Heart right ventricle (tissue), 16 donors: ENCODE measurements around the gene R3HDM2. TPM values are rescaled to one million over a fixed set of nuclear protein-coding genes. Genes with fewer than 3 reads are reported as not detected.

Experiments used
- ATAC-seq, 8 donors: fragments of 200-7000 bp; cut with Tn5 transposase; one replicate each; pipeline ENCODE4 v1.9.1; 2020; ENCODE audit warnings: mild to moderate bottlenecking in 8 of 8, moderate library complexity in 8 of 8, moderate number of reproducible peaks in 1 of 8
- DNase-seq, 2 donors: peaks; one replicate each; pipeline ENCODE4 v3.0.0-alpha.2; 2020
- H3K27ac ChIP-seq, 10 donors: fragments of 200-600 bp; sonication (generic) in 2 of 10; one replicate each; pipeline versions ENCODE4 v1.5.0 to v1.8.0; 2020 to 2022; ENCODE audit warnings: mild to moderate bottlenecking in 3 of 10
- H3K27me3 ChIP-seq, 7 donors: fragments of 200-600 bp; one replicate each; pipeline ENCODE4 v1.8.0; 2021 to 2022; ENCODE audit warnings: mild to moderate bottlenecking in 2 of 7
- H3K36me3 ChIP-seq, 9 donors: fragments of 200-600 bp; sonication (generic) in 1 of 9; one replicate each; pipeline versions ENCODE4 v1.5.0 to v1.8.0; 2020 to 2022; ENCODE audit warnings: mild to moderate bottlenecking in 2 of 9
- H3K4me1 ChIP-seq, 9 donors: fragments of 200-600 bp; sonication (generic) in 1 of 9; one replicate each; pipeline versions ENCODE4 v1.5.0 to v1.8.0; 2020 to 2022; ENCODE audit warnings: mild to moderate bottlenecking in 4 of 9
- H3K4me3 ChIP-seq, 10 donors: fragments of 200-600 bp; sonication (generic) in 2 of 10; one replicate each; pipeline versions ENCODE4 v1.5.0 to v1.8.0; 2020 to 2022; ENCODE audit warnings: mild to moderate bottlenecking in 7 of 10, moderate library complexity in 2 of 10
- H3K9me3 ChIP-seq, 11 donors: fragments of 200-600 bp in 10 of 11; sonication (generic) in 2 of 11; one replicate each; pipeline versions ENCODE4 v1.5.0 to v1.8.0; 2013 to 2022; ENCODE audit warnings: mild to moderate bottlenecking in 2 of 11, control low read depth in 1 of 11, moderate library complexity in 1 of 11
- CTCF ChIP-seq, 9 donors: fragments of 200-600 bp; sonication (generic) in 2 of 9; IDR thresholded peaks; one replicate each; pipeline versions ENCODE4 v1.5.0 to v1.8.0; 2021 to 2022; ENCODE audit warnings: antibody characterized with exemption in 9 of 9, mild to moderate bottlenecking in 5 of 9, moderate library complexity in 1 of 9
- WGBS, 2 donors: extraction: QIAGEN DNeasy Blood & Tissue Kit; methylation state at CpG; one replicate each; pipeline ENCODE4 v1.1.7; 2013; ENCODE audit warnings: inconsistent platforms in 1 of 2; 5-methylcytosine and 5-hydroxymethylcytosine counted together
- intact Hi-C, 10 donors: fragments of 100-400 bp; cut with DNase I; formaldehyde crosslinking; loops; one replicate each; pipeline versions ENCODE4 v1.11.1 to v1.14.2; 2022
- polyA plus RNA-seq, 2 donors: library from polyadenylated mRNA; stranded (reverse); fragments of 200-250 nt; gene quantifications; one replicate each; pipeline ENCODE4 v1.2.3, GENCODE V29; 2013
- total RNA-seq, 10 donors: library from RNA; stranded (reverse); fragmentation: NEBNext Ultra II Directional in 3 of 10; extraction: Animal tissue kit (Norgen Biotek cat#: 25700) in 3 of 10; gene quantifications; one replicate each; pipeline versions ENCODE4 v1.2.1 to v1.2.4, GENCODE V29; 2021 to 2023
- donor health status: Arrhythmogenic right ventricular cardiomyopathy.
- donor health status: ischemic (EF 13 %, LVEDD 7.1; RV severe dilation, severe dysfunction).
- donor health status: healthy with polysubstance abuse.
- donor health status: DM: no; HTN: yes; CAD: no.
- donor health status: DM: no; HTN: no; CAD: no.
- donor health status: ischemic (EF 25% LVEDD 6.9; RV normal size, moderate dysfunction).
- donor health status: ischemic (EF 25% LVEDD 5.7; RV mildly dilated, moderate dysfunction).
- donor health status: healthy.
- donor health status: DM: yes; HTN: yes; CAD: no.
- donor health status: Ischemic cardiomyopathy.
- donor health status: ischemic (EF 35%, LVEDD 5.7; RV mildly dilated, moderate dysfunction).
- donor health status: nonischemic (EF 11% LVEDD 7.7; RV severe dilation, severe dysfunction).
- donor health status: DM: yes; HTN: yes; CAD: no.
- donor health status: PGD.
- donor health status: ischemic (EF 29% LVEDD 5.4; RV normal size, mild dysfunction).
- donor health status: nonischemic (EF 23%, LVEDD 6.1; RV moderate dilation, normal function).

Gene R3HDM2
- total and polyA plus RNA-seq, 12 donors, result 15.5 to 107 (median 73.9) TPM

GRCh38 chr12:57477710-57478681, 47.2 kb upstream of the R3HDM2 start:
- 65 to 70% methylated on average over 12 of the region's 12 CpGs for WGBS, 2 donors
- peak in 6 of 8 donors; percentile 22 to 49 (median 32) for ATAC-seq
- H3K9me3 ChIP-seq, result no peaks in the 10 kb centered on the region
- TF ChIP-seq CTCF (IDR thresholded peaks at IDR 0.05), result no peak
- no peak for DNase-seq
- H3K36me3 ChIP-seq, result peaks cover 0 to 25% (median 0%) of the 10 kb centered on the region in 9 donors
- intact Hi-C loops, result no loop called here
- H3K4me1 ChIP-seq, result peaks cover 0 to 71% (median 16%) of the 10 kb centered on the region in 9 donors
- H3K4me3 ChIP-seq, result peak overlapping the region in 8 of 10 donors; percentile 1 to 68 (median 46)
- peak overlapping the region in 6 of 10 donors; percentile 17 to 95 (median 42) for H3K27ac ChIP-seq
- peaks cover 9 to 73% (median 49%) of the 10 kb centered on the region in 7 donors for H3K27me3 ChIP-seq

GRCh38 chr12:57476993-57477709, 46.3 kb upstream of the R3HDM2 start:
- ATAC-seq, result no peak
- H3K4me1 ChIP-seq, result peaks cover 0 to 71% (median 16%) of the 10 kb centered on the region in 9 donors
- intact Hi-C loops, result no loop called here
- peaks cover 9 to 80% (median 57%) of the 10 kb centered on the region in 7 donors for H3K27me3 ChIP-seq
- peak overlapping the region in 6 of 10 donors; percentile 17 to 95 (median 42) for H3K27ac ChIP-seq
- 77 to 80% methylated on average over 15 of the region's 15 CpGs for WGBS, 2 donors
- peak overlapping the region in 8 of 10 donors; percentile 1 to 68 (median 46) for H3K4me3 ChIP-seq
- no peak for DNase-seq
- peaks cover 0 to 32% (median 0%) of the 10 kb centered on the region in 9 donors for H3K36me3 ChIP-seq
- TF ChIP-seq CTCF (IDR thresholded peaks at IDR 0.05), result no peak
- no peaks in the 10 kb centered on the region for H3K9me3 ChIP-seq

DNA sequence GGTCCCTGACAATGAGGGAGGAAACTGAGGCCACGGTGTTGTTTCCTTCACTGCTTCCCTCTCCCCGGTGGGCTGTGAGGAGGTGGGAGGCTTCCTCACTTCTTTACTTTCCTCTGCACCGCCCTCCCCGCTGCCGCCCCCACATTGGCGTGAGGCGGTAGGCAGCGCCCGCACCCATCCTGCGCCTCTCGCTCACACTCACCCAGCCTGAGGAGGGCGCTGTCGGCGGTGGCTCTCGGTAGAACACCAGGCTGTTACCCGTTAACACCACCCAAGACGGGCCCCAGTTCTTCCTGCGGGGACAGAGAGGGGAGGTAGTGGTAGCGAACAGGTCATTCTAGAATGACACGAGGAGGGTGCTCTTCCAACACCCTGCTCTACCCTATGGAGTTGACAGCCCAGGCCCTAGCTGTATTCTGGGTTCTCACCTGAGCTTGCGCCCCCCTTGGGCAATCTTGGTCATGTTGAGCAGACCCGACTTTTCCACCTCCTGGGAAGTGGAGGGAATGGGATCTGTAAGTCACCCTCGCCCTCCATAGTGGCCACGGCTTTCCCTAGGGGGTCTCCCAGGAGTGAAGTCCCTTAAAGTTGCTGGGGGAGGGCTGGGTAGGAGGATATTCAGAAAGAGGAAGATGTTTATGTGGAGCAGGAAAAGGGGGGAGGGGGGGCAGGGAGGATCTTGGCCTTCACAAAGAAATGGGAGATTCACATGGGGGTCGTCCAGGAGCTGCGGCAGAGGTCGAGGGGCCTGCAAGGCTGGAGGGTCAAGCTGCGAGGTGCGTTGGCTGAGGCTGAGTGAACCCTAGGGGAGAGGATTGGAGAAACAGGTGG, 45.5 kb upstream of the R3HDM2 start:
- peak overlapping the region in 5 of 10 donors; percentile 17 to 95 (median 35) for H3K27ac ChIP-seq
- intact Hi-C loops, result no loop called here
- WGBS, 2 donors, result 19 to 21% methylated on average over 29 of the region's 29 CpGs

More for the DNA sequence above, 45.5 kb upstream of the R3HDM2 start:
- TF ChIP-seq CTCF (IDR thresholded peaks at IDR 0.05), result peak in 3 of 9 donors; percentile 17 to 60 (median 20)
- peaks cover 0 to 38% (median 0%) of the 10 kb centered on the region in 9 donors for H3K36me3 ChIP-seq
- peak overlapping the region in 9 of 10 donors; percentile 4 to 68 (median 45) for H3K4me3 ChIP-seq
- H3K9me3 ChIP-seq, result no peaks in the 10 kb centered on the region
- DNase-seq (no peak), ATAC-seq (peak in 3 of 8 donors; percentile 6 to 28 (median 16))
- peaks cover 0 to 72% (median 16%) of the 10 kb centered on the region in 9 donors for H3K4me1 ChIP-seq
- H3K27me3 ChIP-seq, result peaks cover 9 to 85% (median 63%) of the 10 kb centered on the region in 7 donors
